Nephron progenitor cell (in vitro differentiated cells): ENCODE results near the gene KDM7A.

Experiments
- DNase-seq: peaks from one replicate; pipeline ENCODE4 v3.0.0; 2021
- H3K27ac Mint-ChIP-seq: 2 replicates; pipeline ENCODE4 v1.8.0; 2021; ENCODE audit warnings: mild to moderate bottlenecking, moderate library complexity, mixed read lengths
- H3K27me3 Mint-ChIP-seq: 2 replicates; pipeline ENCODE4 v1.8.0; 2021; ENCODE audit warnings: mild to moderate bottlenecking, low read depth, mixed read lengths; ENCODE audit not compliant: poor library complexity
- H3K36me3 Mint-ChIP-seq: 2 replicates; pipeline ENCODE4 v1.8.0; 2021; ENCODE audit warnings: low read depth, mixed read lengths
- H3K4me1 Mint-ChIP-seq: 2 replicates; pipeline ENCODE4 v1.8.0; 2021; ENCODE audit warnings: mixed read lengths
- H3K4me3 Mint-ChIP-seq: 2 replicates; pipeline ENCODE4 v1.8.0; 2021; ENCODE audit warnings: mild to moderate bottlenecking, moderate library complexity, mixed read lengths
- H3K9me3 Mint-ChIP-seq: 2 replicates; pipeline ENCODE4 v1.8.0; 2021; ENCODE audit warnings: mild to moderate bottlenecking, moderate library complexity, mixed read lengths
- TF ChIP-seq, protein P1 (sequence below): fragments of 200-600 bp; sonication (generic); IDR thresholded peaks from 2 replicates; pipeline ENCODE4 v1.5.0; 2021; ENCODE audit warnings: antibody characterized with exemption

KDM7A gene

DNA sequence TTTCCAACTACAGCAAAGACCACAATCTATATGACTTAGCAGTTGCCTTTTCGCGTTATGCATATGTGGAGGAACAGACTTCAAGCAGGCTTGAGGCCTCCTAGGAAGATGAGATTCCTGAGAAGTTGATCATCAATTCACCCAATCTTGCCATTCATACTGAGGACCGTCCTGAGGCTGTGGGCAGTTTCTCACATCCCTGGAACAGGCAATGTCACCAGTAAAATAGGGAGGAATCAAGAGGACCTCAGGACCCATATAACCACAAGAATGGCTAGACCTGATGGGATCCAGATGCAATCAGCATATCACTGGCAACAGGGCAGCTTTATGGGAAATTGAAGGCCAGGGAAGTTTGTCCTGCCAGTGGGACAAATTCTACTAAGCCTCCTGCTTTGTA is 17.3 kb downstream of the KDM7A start:
- peaks cover 18% of the 10 kb centered on the region for H3K36me3 Mint-ChIP-seq
- no peak overlapping the region for H3K4me3 Mint-ChIP-seq
- peaks cover 40% of the 10 kb centered on the region for H3K4me1 Mint-ChIP-seq
- H3K27me3 Mint-ChIP-seq = no peaks in the 10 kb centered on the region
- TF ChIP-seq, protein P1, sequence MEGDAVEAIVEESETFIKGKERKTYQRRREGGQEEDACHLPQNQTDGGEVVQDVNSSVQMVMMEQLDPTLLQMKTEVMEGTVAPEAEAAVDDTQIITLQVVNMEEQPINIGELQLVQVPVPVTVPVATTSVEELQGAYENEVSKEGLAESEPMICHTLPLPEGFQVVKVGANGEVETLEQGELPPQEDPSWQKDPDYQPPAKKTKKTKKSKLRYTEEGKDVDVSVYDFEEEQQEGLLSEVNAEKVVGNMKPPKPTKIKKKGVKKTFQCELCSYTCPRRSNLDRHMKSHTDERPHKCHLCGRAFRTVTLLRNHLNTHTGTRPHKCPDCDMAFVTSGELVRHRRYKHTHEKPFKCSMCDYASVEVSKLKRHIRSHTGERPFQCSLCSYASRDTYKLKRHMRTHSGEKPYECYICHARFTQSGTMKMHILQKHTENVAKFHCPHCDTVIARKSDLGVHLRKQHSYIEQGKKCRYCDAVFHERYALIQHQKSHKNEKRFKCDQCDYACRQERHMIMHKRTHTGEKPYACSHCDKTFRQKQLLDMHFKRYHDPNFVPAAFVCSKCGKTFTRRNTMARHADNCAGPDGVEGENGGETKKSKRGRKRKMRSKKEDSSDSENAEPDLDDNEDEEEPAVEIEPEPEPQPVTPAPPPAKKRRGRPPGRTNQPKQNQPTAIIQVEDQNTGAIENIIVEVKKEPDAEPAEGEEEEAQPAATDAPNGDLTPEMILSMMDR = no peak
- H3K9me3 Mint-ChIP-seq = peaks cover 9% of the 10 kb centered on the region
- no peak overlapping the region for H3K27ac Mint-ChIP-seq
- DNase-seq = no peak

DNA sequence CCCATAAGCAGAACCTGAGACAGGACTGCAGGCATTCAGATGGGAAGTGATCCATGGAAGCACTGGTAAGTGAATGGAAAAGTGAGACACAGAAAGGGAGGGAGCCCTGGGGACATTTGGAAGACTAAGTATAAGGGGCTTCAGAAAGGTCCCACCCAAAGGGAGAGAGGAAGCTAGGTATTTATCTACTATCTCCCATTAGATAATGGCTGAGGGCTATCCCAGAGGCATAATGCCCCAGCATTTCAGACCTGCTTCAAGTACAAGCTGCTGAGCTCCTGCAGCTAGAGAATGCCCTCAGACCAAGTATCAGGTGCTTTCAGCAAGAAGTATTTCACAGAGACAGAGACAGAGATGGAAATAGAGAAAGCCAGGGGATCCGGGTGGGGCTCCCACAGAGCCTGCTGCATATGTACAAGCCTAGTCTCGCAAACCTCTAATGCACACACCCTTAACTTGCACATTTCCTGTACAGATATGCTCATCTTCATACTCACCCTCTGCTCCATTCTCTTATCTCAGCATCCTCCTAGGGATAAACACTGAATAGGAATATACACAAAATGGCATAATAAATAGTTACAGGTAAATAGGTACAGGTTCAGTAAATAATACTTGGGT is 20.2 kb downstream of the KDM7A start:
- no peak overlapping the region for H3K27ac Mint-ChIP-seq
- H3K4me3 Mint-ChIP-seq = no peak overlapping the region
- DNase-seq = no peak
- H3K27me3 Mint-ChIP-seq = no peaks in the 10 kb centered on the region
- H3K36me3 Mint-ChIP-seq = peaks cover 26% of the 10 kb centered on the region
- TF ChIP-seq, protein P1 = no peak
- peaks cover 34% of the 10 kb centered on the region for H3K4me1 Mint-ChIP-seq
- peaks cover 7% of the 10 kb centered on the region for H3K9me3 Mint-ChIP-seq

DNA sequence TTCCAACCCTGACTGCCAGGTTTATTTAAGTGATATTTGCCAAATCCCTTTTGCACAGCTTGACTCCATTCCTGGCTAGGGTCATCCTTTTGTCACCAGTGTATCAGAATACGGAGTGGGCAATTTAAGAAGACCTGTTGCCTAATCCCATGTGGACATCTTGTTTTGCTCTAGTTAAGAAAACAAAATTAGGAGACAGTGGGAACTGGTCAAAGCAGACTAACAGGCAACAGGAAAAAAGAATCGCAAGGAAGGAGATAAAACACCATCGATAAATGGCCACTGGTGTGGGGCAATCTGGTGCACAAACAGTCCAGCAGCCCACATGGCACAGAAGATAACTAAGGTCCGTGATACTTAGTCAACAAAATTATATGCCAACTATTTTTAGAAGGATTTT is 21.4 kb downstream of the KDM7A start:
- no peak for DNase-seq
- H3K27ac Mint-ChIP-seq = no peak overlapping the region
- peaks cover 7% of the 10 kb centered on the region for H3K9me3 Mint-ChIP-seq
- H3K36me3 Mint-ChIP-seq = peaks cover 27% of the 10 kb centered on the region
- no peaks in the 10 kb centered on the region for H3K27me3 Mint-ChIP-seq
- H3K4me1 Mint-ChIP-seq = peaks cover 28% of the 10 kb centered on the region
- no peak overlapping the region for H3K4me3 Mint-ChIP-seq
- TF ChIP-seq, protein P1 = no peak

DNA sequence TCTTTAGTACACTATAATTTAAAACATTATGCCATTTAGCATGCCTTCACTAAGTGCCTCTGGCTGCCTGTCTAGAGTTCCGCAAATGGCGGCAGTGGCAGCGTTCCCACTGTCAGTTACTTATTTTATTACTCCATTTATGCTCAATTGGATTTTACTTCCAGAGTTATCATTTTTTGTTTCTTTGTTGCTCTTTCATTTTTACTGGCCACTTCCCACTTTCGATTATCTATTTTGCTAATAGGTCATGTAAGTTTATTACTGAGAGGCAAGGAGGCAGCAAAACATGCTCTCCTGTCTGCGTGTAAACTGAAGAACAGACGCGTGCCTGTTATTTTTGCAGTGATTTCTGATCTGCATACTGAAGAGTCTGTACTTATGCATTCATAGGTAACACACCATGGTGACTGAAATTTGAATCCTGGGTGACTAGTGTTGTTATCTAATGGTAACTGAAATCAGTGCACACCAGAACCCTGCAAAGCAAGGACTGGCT is 23.1 kb downstream of the KDM7A start:
- H3K4me1 Mint-ChIP-seq = peaks cover 21% of the 10 kb centered on the region
- no peak overlapping the region for H3K27ac Mint-ChIP-seq
- no peaks in the 10 kb centered on the region for H3K27me3 Mint-ChIP-seq
- H3K36me3 Mint-ChIP-seq = peaks cover 27% of the 10 kb centered on the region
- DNase-seq = no peak
- no peak overlapping the region for H3K4me3 Mint-ChIP-seq
- TF ChIP-seq, protein P1 = no peak
- peaks cover 7% of the 10 kb centered on the region for H3K9me3 Mint-ChIP-seq

DNA sequence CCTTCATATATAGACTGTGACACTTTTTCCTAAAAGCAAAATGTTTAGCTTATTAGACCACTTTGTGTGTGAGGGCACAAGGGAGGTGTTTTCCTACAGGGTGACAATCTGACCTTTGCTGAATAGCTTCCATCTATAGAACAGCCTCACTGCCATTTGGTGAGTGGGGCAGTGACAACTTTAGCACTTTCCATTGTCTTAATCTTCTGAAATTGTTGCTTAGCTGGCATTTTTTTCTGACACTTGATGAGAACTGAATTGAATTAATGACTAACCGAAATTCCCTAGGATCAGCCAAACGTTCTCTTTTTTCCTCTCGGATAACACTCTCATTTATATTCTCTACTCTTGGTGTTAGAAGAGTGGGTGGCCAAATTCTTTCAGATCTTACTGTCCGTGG is 30.2 kb downstream of the KDM7A start:
- peaks cover 12% of the 10 kb centered on the region for H3K9me3 Mint-ChIP-seq
- TF ChIP-seq, protein P1 = no peak
- H3K4me1 Mint-ChIP-seq = peaks cover 16% of the 10 kb centered on the region
- peaks cover 32% of the 10 kb centered on the region for H3K36me3 Mint-ChIP-seq
- no peaks in the 10 kb centered on the region for H3K27me3 Mint-ChIP-seq
- H3K27ac Mint-ChIP-seq = peak overlapping the region; percentile 8
- H3K4me3 Mint-ChIP-seq = no peak overlapping the region
- DNase-seq = no peak

DNA sequence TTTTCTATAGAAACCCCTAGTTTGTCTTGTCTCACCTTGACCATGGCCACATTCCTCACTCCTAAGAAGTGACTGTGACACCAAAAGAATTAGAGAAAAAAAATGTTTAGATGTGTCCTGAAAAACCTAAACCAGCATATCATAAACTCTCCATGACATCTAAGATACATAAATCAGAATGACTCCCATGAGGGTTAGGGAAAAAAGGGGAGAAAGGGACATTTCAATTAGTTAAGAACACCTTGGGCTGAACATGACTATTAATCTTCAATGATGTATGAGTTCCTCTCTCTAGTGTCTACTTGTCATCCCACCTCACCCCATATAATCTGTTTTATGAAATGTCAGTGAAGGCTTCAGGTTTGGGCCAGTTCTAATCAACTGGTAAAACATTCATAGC is 31.1 kb downstream of the KDM7A start:
- H3K27me3 Mint-ChIP-seq = no peaks in the 10 kb centered on the region
- H3K9me3 Mint-ChIP-seq = peaks cover 12% of the 10 kb centered on the region
- TF ChIP-seq, protein P1 = no peak
- no peak overlapping the region for H3K4me3 Mint-ChIP-seq
- H3K27ac Mint-ChIP-seq = no peak overlapping the region
- peaks cover 31% of the 10 kb centered on the region for H3K36me3 Mint-ChIP-seq
- peaks cover 16% of the 10 kb centered on the region for H3K4me1 Mint-ChIP-seq
- DNase-seq = no peak
